Measurements from ENCODE around the gene BAIAP3.

Gene BAIAP3

DNA sequence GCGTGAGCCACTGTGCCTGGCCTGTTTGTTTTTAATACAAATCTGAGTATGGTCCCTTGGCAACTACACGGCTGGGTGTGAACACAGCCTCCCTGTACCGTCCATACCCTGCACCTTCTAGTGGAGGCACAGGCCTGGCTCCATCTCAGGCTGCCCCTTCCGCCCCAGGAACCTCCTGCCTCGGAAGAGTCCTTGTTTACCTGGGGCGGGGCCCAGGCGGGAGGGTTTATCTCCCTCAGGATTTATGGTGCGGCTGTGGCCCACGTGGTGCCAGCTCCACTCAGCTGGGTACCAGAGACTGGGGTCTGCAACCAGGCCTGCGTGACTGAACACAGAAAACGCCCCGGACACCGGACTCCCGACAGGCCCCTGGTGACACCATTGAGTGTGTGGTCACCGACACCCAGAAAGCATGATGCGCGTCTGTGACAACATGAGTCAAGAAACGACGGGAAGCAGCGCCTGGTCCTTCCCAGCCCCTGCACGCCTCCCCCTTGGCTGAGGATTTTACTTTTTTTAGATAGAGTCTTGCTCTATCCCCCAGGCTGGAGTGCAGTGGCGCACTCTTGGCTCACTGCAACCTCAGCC lies 62.1 kb downstream of the BAIAP3 start:
- no peak for DNase-seq

GRCh38 chr16:1397779-1398178 lies 64.3 kb downstream of the BAIAP3 start:
- no peak for DNase-seq

DNA sequence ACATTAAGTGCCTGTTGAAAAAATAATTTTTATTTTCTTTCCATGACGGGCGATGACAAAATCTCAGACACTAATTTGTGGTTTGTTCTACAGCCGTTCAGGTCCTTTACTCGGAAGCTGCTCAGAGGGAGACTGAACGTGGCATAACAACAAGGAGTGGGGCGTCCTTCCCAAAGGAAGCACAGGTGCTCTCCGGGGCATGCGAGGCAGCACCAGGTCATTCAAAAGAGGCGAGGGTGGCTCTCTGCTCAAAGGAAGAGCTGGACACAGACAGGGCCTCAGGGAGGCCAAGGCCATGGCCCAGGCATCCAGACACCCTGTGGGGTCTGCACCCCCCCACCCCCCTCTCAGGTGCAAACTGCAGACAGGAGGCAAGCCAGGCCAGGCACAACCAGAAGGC lies 64.9 kb downstream of the BAIAP3 start:
- DNase-seq, result no peak
